PFSK-1 (cell line): ENCODE measurements around the gene ZMYND19.
A peak's percentile ranks its signal among the peaks of the same experiment; 100 is the strongest.

Experiments
- FOXP2 ChIP-seq: optimal IDR thresholded peaks from 2 replicates; pipeline ENCODE3; 2011; ENCODE audit warnings: borderline replicate concordance, control low read depth, inconsistent platforms; ENCODE audit not compliant: insufficient read depth; ENCODE audit errors: extremely low read length, extremely low read depth
- POLR2AphosphoS5 ChIP-seq: IDR thresholded peaks from 2 replicates; pipeline ENCODE4 v1.6.1; 2012; ENCODE audit warnings: low read depth, mild to moderate bottlenecking, control low read depth, low read length, moderate library complexity
- REST ChIP-seq, 2 experiments: IDR thresholded peaks; 2 replicates each; pipeline versions ENCODE4 v1.6.1 to v1.8.0; 2011 to 2012; ENCODE audit warnings: low read depth in 2 of 2, low read length in 2 of 2, control low read depth in 1 of 2, inconsistent platforms in 1 of 2, mild to moderate bottlenecking in 1 of 2, moderate library complexity in 1 of 2; ENCODE audit not compliant: insufficient read depth in 1 of 2
- SIN3A ChIP-seq: IDR thresholded peaks from 2 replicates; pipeline ENCODE4 v1.6.1; 2012; ENCODE audit warnings: mild to moderate bottlenecking, low read length, moderate library complexity, borderline replicate concordance; ENCODE audit not compliant: insufficient read depth
- TAF1 ChIP-seq: IDR thresholded peaks from 2 replicates; pipeline ENCODE4 v1.6.1; 2012; ENCODE audit warnings: low read length, control low read depth, borderline replicate concordance; ENCODE audit not compliant: insufficient read depth

The ZMYND19 gene

GRCh38 chr9:137621131-137621757 is 30.9 kb upstream of the ZMYND19 start:
- TF ChIP-seq POLR2AphosphoS5 = no peak
- TF ChIP-seq REST (IDR thresholded peaks at IDR 0.05; ENCODE audit: insufficient read depth in 1 of 2, low read depth in 2 of 2, low read length in 2 of 2) = no peak
- no peak for TF ChIP-seq SIN3A
- no peak for TF ChIP-seq FOXP2
- no peak for TF ChIP-seq TAF1

- TF ChIP-seq POLR2AphosphoS5 (no peak), REST (IDR thresholded peaks at IDR 0.05; ENCODE audit: insufficient read depth in 1 of 2, low read depth in 2 of 2, low read length in 2 of 2) (no peak), FOXP2 (no peak), SIN3A (no peak), TAF1 (no peak)
Measured at GRCh38 chr9:137620581-137620980, 30.3 kb upstream of the ZMYND19 start.

- TF ChIP-seq FOXP2 (no peak), TAF1 (no peak), SIN3A (no peak), REST (IDR thresholded peaks at IDR 0.05; ENCODE audit: insufficient read depth in 1 of 2, low read depth in 2 of 2, low read length in 2 of 2) (no peak), POLR2AphosphoS5 (no peak)
Measured at GRCh38 chr9:137620048-137620405, 29.7 kb upstream of the ZMYND19 start.

- TF ChIP-seq FOXP2 (no peak), SIN3A (0 out of 2 replicates have a peak, but pooled peaks have one; percentile 12)
Measured at GRCh38 chr9:137619240-137620047, 29.1 kb upstream of the ZMYND19 start.

- TF ChIP-seq SIN3A (no peak), TAF1 (0 out of 2 replicates have a peak, but pooled peaks have one; percentile 32), POLR2AphosphoS5 (peak; percentile 52), REST (IDR thresholded peaks at IDR 0.05; ENCODE audit: insufficient read depth in 1 of 2, low read depth in 2 of 2, low read length in 2 of 2) (no peak), FOXP2 (peak; percentile 25)
Measured at GRCh38 chr9:137618105-137619067, 28.1 kb upstream of the ZMYND19 start, which contains the start of gene EHMT1. EHMT1 (plus strand) TSS chr9:137619005; CDS start chr9:137619029, 24 bp downstream.
